Endothelial cell of umbilical vein (primary cell): ENCODE results near the gene ZNF322. TPM values are rescaled to one million over a fixed set of nuclear protein-coding genes. Genes with fewer than 3 reads are reported as not detected.

ENCODE experiments used
- BruUV-seq: library from RNA; stranded (reverse); fragments of 400-500 nt; replicated peaks from 2 replicates; lab custom pipeline; 2021; lab: Mats Ljungman, UMichigan
- CTCF ChIA-PET: fragments of 300-600, 350-600 bp; sonication (Branson Sonifier 250); formaldehyde crosslinking; loops from one replicate; lab custom pipeline; 2021; ENCODE audit warnings: antibody characterized with exemption, inconsistent platforms; lab: Charles Lee
- POLR2A ChIA-PET: fragments of 300-600, 350-600 bp; sonication (Branson Sonifier 250); formaldehyde crosslinking; loops from one replicate; lab custom pipeline; 2021; ENCODE audit warnings: antibody characterized with exemption, inconsistent platforms; lab: Charles Lee
- DNase-seq: peaks from one replicate; pipeline ENCODE4 v3.0.0-alpha.2; 2011; ENCODE audit warnings: low read depth, low spot score
- FAIRE-seq: peaks from 2 replicates; lab custom pipeline; 2011; peaks lifted over from hg19 to GRCh38; lab: Jason Lieb, UNC
- H2AFZ ChIP-seq: 2 replicates; pipeline ENCODE4 v1.6.0; 2012; ENCODE audit warnings: low read depth, low read length, control low read depth, inconsistent platforms
- H3K27ac ChIP-seq: 2 replicates; pipeline ENCODE4 v1.5.1; 2011; ENCODE audit warnings: low read depth, mild to moderate bottlenecking, control low read depth, low read length, moderate library complexity; ENCODE audit not compliant: insufficient read depth
- H3K27me3 ChIP-seq, 2 experiments: 2 replicates each; pipeline versions ENCODE4 v1.6.0 to v1.6.1; 2011; ENCODE audit warnings: low read length in 2 of 2, mixed read lengths in 1 of 2; ENCODE audit not compliant: control insufficient read depth in 2 of 2, insufficient read depth in 2 of 2
- H3K36me3 ChIP-seq, 2 experiments: 2 replicates in 1 of 2; 3 replicates in 1 of 2; pipeline ENCODE4 v1.5.1; 2011; ENCODE audit warnings: low read length in 2 of 2, mild to moderate bottlenecking in 1 of 2, moderate library complexity in 1 of 2; ENCODE audit not compliant: control insufficient read depth in 2 of 2, insufficient read depth in 2 of 2; ENCODE audit errors: extremely low read depth in 1 of 2
- H3K4me1 ChIP-seq: 3 replicates; pipeline ENCODE4 v1.5.1; 2011; ENCODE audit warnings: mild to moderate bottlenecking, low read length; ENCODE audit not compliant: control insufficient read depth, insufficient read depth; ENCODE audit errors: extremely low read depth
- H3K4me2 ChIP-seq: 2 replicates; pipeline ENCODE4 v1.6.1; 2011; ENCODE audit warnings: low read length, control low read depth, mixed read lengths; ENCODE audit not compliant: insufficient read depth
- H3K4me3 ChIP-seq, 3 experiments: fragments of 200-600 bp in 1 of 3; sonication (generic), shearing (Covaris generic) in 1 of 3; replicated peaks in 1 of 3; 2 replicates each; pipeline ENCODE4 v1.5.1; 2011 to 2016; ENCODE audit warnings: control low read depth in 3 of 3, low read length in 3 of 3, mild to moderate bottlenecking in 2 of 3, inconsistent platforms in 1 of 3, low read depth in 1 of 3, moderate library complexity in 1 of 3; ENCODE audit not compliant: insufficient read depth in 1 of 3
- H3K79me2 ChIP-seq: 2 replicates; pipeline ENCODE4 v1.6.0; 2012; ENCODE audit warnings: low read length, inconsistent platforms; ENCODE audit not compliant: control insufficient read depth, insufficient read depth
- H3K9ac ChIP-seq: replicated peaks from 2 replicates; pipeline ENCODE3; 2011; ENCODE audit warnings: low read length, control low read depth; ENCODE audit not compliant: insufficient read depth; ENCODE audit errors: extremely low read depth
- H3K9me1 ChIP-seq: replicated peaks from 3 replicates; pipeline ENCODE4 v1.6.0; 2011; ENCODE audit warnings: mild to moderate bottlenecking, low read length; ENCODE audit not compliant: control insufficient read depth, insufficient read depth; ENCODE audit errors: extremely low read depth
- H3K9me3 ChIP-seq: replicated peaks from 2 replicates; pipeline ENCODE4 v1.5.1; 2012; ENCODE audit warnings: low read length, inconsistent platforms; ENCODE audit not compliant: control insufficient read depth, insufficient read depth
- H4K20me1 ChIP-seq: replicated peaks from 2 replicates; pipeline ENCODE3; 2011; ENCODE audit warnings: mild to moderate bottlenecking, low read length; ENCODE audit not compliant: control insufficient read depth, insufficient read depth; ENCODE audit errors: extremely low read depth
- EZH2 ChIP-seq: IDR thresholded peaks from 2 replicates; pipeline ENCODE4 v1.6.1; 2012; ENCODE audit warnings: borderline replicate concordance, low read depth, mild to moderate bottlenecking, moderate library complexity, low read length, inconsistent platforms; ENCODE audit not compliant: severe bottlenecking
- FOS ChIP-seq: IDR thresholded peaks from 2 replicates; pipeline ENCODE4 v1.6.1; 2011; ENCODE audit warnings: mild to moderate bottlenecking, low read length, moderate library complexity, borderline replicate concordance; ENCODE audit not compliant: insufficient read depth
- GATA2 ChIP-seq: IDR thresholded peaks from 2 replicates; pipeline ENCODE4 v1.7.0; 2011; ENCODE audit warnings: low read depth, mild to moderate bottlenecking, moderate library complexity, mixed read lengths, low read length; ENCODE audit not compliant: insufficient read length, insufficient read depth
- JUN ChIP-seq: IDR thresholded peaks from 2 replicates; pipeline ENCODE4 v1.6.1; 2011; ENCODE audit warnings: borderline replicate concordance, low read depth; ENCODE audit not compliant: insufficient read length, insufficient read depth
- MYC ChIP-seq: IDR thresholded peaks from one replicate; pipeline ENCODE4 v1.6.1; 2011; ENCODE audit warnings: mild to moderate bottlenecking, low read depth, low read length
- POLR2A ChIP-seq: IDR thresholded peaks from 2 replicates; pipeline ENCODE4 v1.6.1; 2012; ENCODE audit warnings: low read depth, mild to moderate bottlenecking, control low read depth, low read length
- POLR2AphosphoS5 ChIP-seq: IDR thresholded peaks from 2 replicates; pipeline ENCODE4 v1.6.1; 2012; ENCODE audit warnings: low read depth, mild to moderate bottlenecking, control low read depth, low read length, moderate library complexity; ENCODE audit not compliant: insufficient read depth
- dilution Hi-C: fragments of 300-500 bp; cut with MboI; formaldehyde crosslinking; loops from one replicate; pipeline ENCODE4 v1.15.0; 2019; ENCODE audit warnings: low sequenced_read_pairs; ENCODE audit not compliant: extremely low pct_ligation_motif_present
- intact Hi-C: fragments of 100-400 bp; cut with micrococcal nuclease; formaldehyde crosslinking; loops from one replicate; pipeline ENCODE4 v1.10.0; 2022
- polyA plus RNA-seq, 4 experiments: library from polyadenylated mRNA; depleted of rRNA in 3 of 4; stranded (reverse) in 3 of 4; unstranded in 1 of 4; fragments of >200 nt; gene quantifications; 2 replicates each; pipeline versions ENCODE4 v1.2.1 to v1.2.3, GENCODE V29; 2011 to 2012; ENCODE audit warnings: missing spikeins in 1 of 4
- total RNA-seq: library from RNA; stranded (reverse); gene quantifications from 2 replicates; pipeline ENCODE4 v1.2.3, GENCODE V29; 2021
- TF ChIP-seq, protein P1 (sequence below): IDR thresholded peaks from 2 replicates; pipeline ENCODE4 v1.6.1; 2011; ENCODE audit not compliant: insufficient read depth, insufficient read length
- TF ChIP-seq, protein P2 (sequence below), 2 donors: IDR thresholded peaks; 1 replicate in 1 of 2; 2 replicates in 1 of 2; pipeline ENCODE4 v1.5.1; 2011; ENCODE audit warnings: low read length in 2 of 2, mild to moderate bottlenecking in 2 of 2, moderate library complexity in 2 of 2, control low read depth in 1 of 2, inconsistent platforms in 1 of 2, low read depth in 1 of 2; ENCODE audit not compliant: insufficient read depth in 1 of 2; ENCODE audit errors: extremely low read depth in 1 of 2

Gene ZNF322
- total and polyA plus RNA-seq, 2 donors (not counting 3 experiments of a cell fraction or from before 2014, with no cell fraction given), result 3.4 to 17.0 TPM

DNA sequence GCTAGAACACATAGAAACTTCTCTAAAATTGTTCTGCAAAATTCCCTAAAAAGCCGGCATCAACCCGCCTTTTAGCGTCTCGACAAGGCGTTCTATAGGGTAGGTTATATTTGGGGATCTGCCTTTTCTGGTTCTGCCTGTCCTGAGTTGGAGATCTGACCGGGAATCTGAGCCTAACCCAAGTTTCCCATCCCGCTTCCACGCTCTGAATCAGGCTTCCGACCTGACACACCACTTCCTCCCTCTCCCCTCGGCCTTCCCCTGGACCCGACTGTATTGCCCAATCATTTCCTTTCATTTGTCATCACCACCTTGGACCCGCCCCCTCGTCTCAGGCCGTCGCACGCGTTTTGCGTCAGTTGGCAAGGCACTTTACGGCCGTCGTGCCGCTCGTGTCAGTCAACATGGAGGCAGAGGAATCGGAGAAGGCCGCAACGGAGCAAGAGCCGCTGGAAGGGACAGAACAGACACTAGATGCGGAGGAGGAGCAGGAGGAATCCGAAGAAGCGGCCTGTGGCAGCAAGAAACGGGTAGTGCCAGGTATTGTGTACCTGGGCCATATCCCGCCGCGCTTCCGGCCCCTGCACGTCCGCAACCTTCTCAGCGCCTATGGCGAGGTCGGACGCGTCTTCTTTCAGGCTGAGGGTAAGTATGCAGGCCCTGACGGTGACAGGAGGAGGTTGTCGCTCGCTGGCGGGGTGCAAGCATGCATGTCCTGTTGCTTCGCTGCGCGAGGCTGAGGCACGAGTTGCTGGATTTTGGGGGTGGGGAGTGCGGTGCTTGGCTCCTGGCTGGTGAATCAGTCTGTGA, 62.8 kb downstream of the ZNF322 start, which contains the start of gene ABT1:
Gene ABT1, plus strand, starts transcription at position 375 of the 810 bp plus-strand sequence. Its CDS starts 30 bp downstream, at position 405.
- CTCF ChIA-PET, result interaction anchor here (0.9 to 15.7 kb wide), 20 partner anchors 11 to 581 kb away, joined by 3 to 359 read pairs (median 8); partner anchors contain the start of gene HMGN4
- H3K79me2 ChIP-seq, result peaks cover 13% of the 10 kb centered on the region
- no TSS peak for BruUV-seq
- POLR2A ChIA-PET, result interaction anchor here (1.6 kb wide), 1 partner anchor 255 kb away, joined by 4 read pairs; no protein-coding TSS in a partner anchor
- H4K20me1 ChIP-seq, result no peaks in the 10 kb centered on the region
- intact Hi-C loops (loop anchor here (1.0 to 5.0 kb wide), 7 partner anchors 63 to 1296 kb away; partner anchors contain the start of gene ZNF322), dilution Hi-C loops (no loop called here)
- H3K9ac ChIP-seq, result peak within 1 kb of the TSS; percentile 63
- H3K4me1 ChIP-seq, result peaks cover 18% of the 10 kb centered on the region
- peak within 1 kb of the TSS; percentile 30 to 87 (median 69) for H3K4me3 ChIP-seq
- H3K36me3 ChIP-seq, result peaks cover 3 to 11% of the 10 kb centered on the region in 2 experiments
- no peaks in the 10 kb centered on the region for H3K9me1 ChIP-seq
- peak; percentile 80 for TF ChIP-seq POLR2AphosphoS5
- TF ChIP-seq MYC, result peak; percentile 75
- TF ChIP-seq, protein P1, sequence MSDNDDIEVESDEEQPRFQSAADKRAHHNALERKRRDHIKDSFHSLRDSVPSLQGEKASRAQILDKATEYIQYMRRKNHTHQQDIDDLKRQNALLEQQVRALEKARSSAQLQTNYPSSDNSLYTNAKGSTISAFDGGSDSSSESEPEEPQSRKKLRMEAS, result peak; percentile 28
- TF ChIP-seq EZH2, result no peak
- TF ChIP-seq POLR2A, result peak; percentile 80
- peak; percentile 82 for TF ChIP-seq JUN
- TF ChIP-seq, protein P2, sequence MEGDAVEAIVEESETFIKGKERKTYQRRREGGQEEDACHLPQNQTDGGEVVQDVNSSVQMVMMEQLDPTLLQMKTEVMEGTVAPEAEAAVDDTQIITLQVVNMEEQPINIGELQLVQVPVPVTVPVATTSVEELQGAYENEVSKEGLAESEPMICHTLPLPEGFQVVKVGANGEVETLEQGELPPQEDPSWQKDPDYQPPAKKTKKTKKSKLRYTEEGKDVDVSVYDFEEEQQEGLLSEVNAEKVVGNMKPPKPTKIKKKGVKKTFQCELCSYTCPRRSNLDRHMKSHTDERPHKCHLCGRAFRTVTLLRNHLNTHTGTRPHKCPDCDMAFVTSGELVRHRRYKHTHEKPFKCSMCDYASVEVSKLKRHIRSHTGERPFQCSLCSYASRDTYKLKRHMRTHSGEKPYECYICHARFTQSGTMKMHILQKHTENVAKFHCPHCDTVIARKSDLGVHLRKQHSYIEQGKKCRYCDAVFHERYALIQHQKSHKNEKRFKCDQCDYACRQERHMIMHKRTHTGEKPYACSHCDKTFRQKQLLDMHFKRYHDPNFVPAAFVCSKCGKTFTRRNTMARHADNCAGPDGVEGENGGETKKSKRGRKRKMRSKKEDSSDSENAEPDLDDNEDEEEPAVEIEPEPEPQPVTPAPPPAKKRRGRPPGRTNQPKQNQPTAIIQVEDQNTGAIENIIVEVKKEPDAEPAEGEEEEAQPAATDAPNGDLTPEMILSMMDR (IDR thresholded peaks at IDR 0.05; ENCODE audit: extremely low read depth in 1 of 2, insufficient read depth in 1 of 2, low read depth in 1 of 2, low read length in 2 of 2), result no peak
- peak; percentile 42 for TF ChIP-seq GATA2
- TF ChIP-seq FOS, result peak; percentile 82
- peak within 1 kb of the TSS; percentile 80 for H3K4me2 ChIP-seq
- H2AFZ ChIP-seq, result peak within 1 kb of the TSS; percentile 75
- FAIRE-seq (peak; percentile 98), DNase-seq (peak; percentile 99)
- H3K9me3 ChIP-seq, result no peaks in the 10 kb centered on the region
- peak within 1 kb of the TSS; percentile 80 for H3K27ac ChIP-seq
- H3K27me3 ChIP-seq, result peaks cover 8 to 11% of the 10 kb centered on the region in 2 experiments
